Measurements from ENCODE around the gene RNF180. TPM values are rescaled to one million over a fixed set of nuclear protein-coding genes. Genes with fewer than 3 reads are reported as not detected.

Gene RNF180
- total RNA-seq, 1 donor from 2014 or later: 14.0 TPM

- Histone ChIP-seq H3K4me3 (no peak overlapping the region), H3K36me3 (no peaks in the 10 kb centered on the region), H3K27me3 (no peaks in the 10 kb centered on the region), H3K4me1 (no peaks in the 10 kb centered on the region), H3K27ac (no peak overlapping the region), H3K9me3 (no peaks in the 10 kb centered on the region)
- intact Hi-C loops (cut with DNase I): no loop called here
- TF ChIP-seq POLR2A (IDR thresholded peaks at IDR 0.05) (no peak), CTCF (IDR thresholded peaks at IDR 0.05) (no peak), POLR2AphosphoS5 (IDR thresholded peaks at IDR 0.05; ENCODE audit: insufficient read depth in 1 of 2, low read depth in 1 of 2) (no peak)
- DNase-seq (ENCODE audit: extremely low spot score in 2 of 2): no peak
Measured at GRCh38 chr5:64188776-64189175, 23.1 kb downstream of the RNF180 start.

GRCh38 chr5:64190562-64191306 lies 25.1 kb downstream of the RNF180 start:
- no peak for TF ChIP-seq POLR2A (IDR thresholded peaks at IDR 0.05)
- TF ChIP-seq POLR2AphosphoS5 (IDR thresholded peaks at IDR 0.05; ENCODE audit: insufficient read depth in 1 of 2, low read depth in 1 of 2): no peak
- no peak for TF ChIP-seq CTCF (IDR thresholded peaks at IDR 0.05)

GRCh38 chr5:64195981-64196380 lies 30.3 kb downstream of the RNF180 start:
- no peak for TF ChIP-seq POLR2A (IDR thresholded peaks at IDR 0.05)
- TF ChIP-seq POLR2AphosphoS5 (IDR thresholded peaks at IDR 0.05; ENCODE audit: insufficient read depth in 1 of 2, low read depth in 1 of 2): no peak
- no peak for TF ChIP-seq CTCF (IDR thresholded peaks at IDR 0.05)
- Histone ChIP-seq H3K27ac (no peak overlapping the region), H3K27me3 (no peaks in the 10 kb centered on the region), H3K4me1 (no peaks in the 10 kb centered on the region), H3K4me3 (no peak overlapping the region), H3K36me3 (no peaks in the 10 kb centered on the region), H3K9me3 (no peaks in the 10 kb centered on the region)
- intact Hi-C loops (cut with DNase I): no loop called here
- DNase-seq (ENCODE audit: extremely low spot score in 2 of 2): no peak

More at GRCh38 chr5:64190562-64191306, 25.1 kb downstream of the RNF180 start:
- H3K4me1 ChIP-seq: no peaks in the 10 kb centered on the region
- no peaks in the 10 kb centered on the region for H3K36me3 ChIP-seq
- DNase-seq (ENCODE audit: extremely low spot score in 2 of 2): no peak
- no peaks in the 10 kb centered on the region for H3K27me3 ChIP-seq
- H3K9me3 ChIP-seq: no peaks in the 10 kb centered on the region
- H3K27ac ChIP-seq: no peak overlapping the region
- no peak overlapping the region for H3K4me3 ChIP-seq
- intact Hi-C loops (cut with DNase I): no loop called here

GRCh38 chr5:64199425-64199824 lies 33.8 kb downstream of the RNF180 start:
- intact Hi-C loops (cut with DNase I): no loop called here
- Histone ChIP-seq H3K27ac (no peak overlapping the region), H3K4me1 (no peaks in the 10 kb centered on the region), H3K9me3 (no peaks in the 10 kb centered on the region), H3K27me3 (no peaks in the 10 kb centered on the region), H3K36me3 (no peaks in the 10 kb centered on the region), H3K4me3 (no peak overlapping the region)
- no peak for DNase-seq (ENCODE audit: extremely low spot score in 2 of 2)
- TF ChIP-seq POLR2AphosphoS5 (IDR thresholded peaks at IDR 0.05; ENCODE audit: insufficient read depth in 1 of 2, low read depth in 1 of 2): no peak
- TF ChIP-seq POLR2A (IDR thresholded peaks at IDR 0.05): no peak
- no peak for TF ChIP-seq CTCF (IDR thresholded peaks at IDR 0.05)

- no peak for DNase-seq (ENCODE audit: extremely low spot score in 2 of 2)
- TF ChIP-seq CTCF (IDR thresholded peaks at IDR 0.05) (no peak), POLR2AphosphoS5 (IDR thresholded peaks at IDR 0.05; ENCODE audit: insufficient read depth in 1 of 2, low read depth in 1 of 2) (no peak), POLR2A (IDR thresholded peaks at IDR 0.05) (no peak)
- intact Hi-C loops (cut with DNase I): no loop called here
Measured at GRCh38 chr5:64201996-64202395, 36.4 kb downstream of the RNF180 start.

More at GRCh38 chr5:64201996-64202395, 36.4 kb downstream of the RNF180 start:
- no peaks in the 10 kb centered on the region for H3K4me1 ChIP-seq
- no peaks in the 10 kb centered on the region for H3K27me3 ChIP-seq
- no peaks in the 10 kb centered on the region for H3K9me3 ChIP-seq
- H3K27ac ChIP-seq: no peak overlapping the region
- no peaks in the 10 kb centered on the region for H3K36me3 ChIP-seq
- H3K4me3 ChIP-seq: no peak overlapping the region

All from vagina (tissue), 2 donors.